Smooth muscle cell (in vitro differentiated cells): ENCODE data around the gene PPAT. TPM values are rescaled to one million over a fixed set of nuclear protein-coding genes. Genes with fewer than 3 reads are reported as not detected.

ENCODE experiments used
- DNase-seq: peaks from one replicate; lab custom pipeline; 2025; ENCODE audit not compliant: unreplicated experiment; lab: John Stamatoyannopoulos, UW
- H2AFZ ChIP-seq: fragments of 200-600 bp; sonication (generic); 2 replicates; pipeline ENCODE4 v1.6.0; 2016; ENCODE audit warnings: antibody characterized with exemption, low read depth, mild to moderate bottlenecking
- H3F3A ChIP-seq: fragments of 200-600 bp; sonication (generic); 2 replicates; pipeline ENCODE4 v1.6.0; 2017; ENCODE audit warnings: antibody characterized with exemption, low read depth
- H3K27ac ChIP-seq: fragments of 200-600 bp; sonication (generic); 2 replicates; pipeline ENCODE4 v1.5.1; 2016; ENCODE audit warnings: low read depth, mild to moderate bottlenecking
- H3K27me3 ChIP-seq: fragments of 200-600 bp; sonication (generic); 2 replicates; pipeline ENCODE4 v1.6.1; 2016; ENCODE audit warnings: low read depth, mild to moderate bottlenecking
- H3K36me3 ChIP-seq: fragments of 200-600 bp; sonication (generic); 2 replicates; pipeline ENCODE4 v1.5.1; 2016; ENCODE audit warnings: low read depth
- H3K4me1 ChIP-seq: fragments of 200-600 bp; sonication (generic); 2 replicates; pipeline ENCODE4 v1.5.1; 2016; ENCODE audit warnings: low read depth
- H3K4me2 ChIP-seq: fragments of 200-600 bp; sonication (generic); 2 replicates; pipeline ENCODE4 v1.6.0; 2016; ENCODE audit warnings: mild to moderate bottlenecking
- H3K4me3 ChIP-seq: fragments of 200-600 bp; sonication (generic); 2 replicates; pipeline ENCODE4 v1.5.1; 2016; ENCODE audit warnings: mild to moderate bottlenecking
- H3K79me2 ChIP-seq: fragments of 200-600 bp; sonication (generic); 2 replicates; pipeline ENCODE4 v1.6.0; 2016; ENCODE audit warnings: low read depth, mild to moderate bottlenecking
- H3K9ac ChIP-seq: fragments of 200-600 bp; sonication (generic); 2 replicates; pipeline ENCODE4 v1.6.0; 2016; ENCODE audit warnings: low read depth
- H3K9me3 ChIP-seq: fragments of 200-600 bp; sonication (generic); replicated peaks from 2 replicates; pipeline ENCODE4 v1.5.1; 2016; ENCODE audit warnings: low read depth
- H4K20me1 ChIP-seq: fragments of 200-600 bp; sonication (generic); 2 replicates; pipeline ENCODE4 v1.6.0; 2016; ENCODE audit warnings: low read depth
- WGBS: methylation state at CpG from one replicate; pipeline ENCODE4 v1.1.7; 2016; ENCODE audit warnings: low lambda C conversion rate; 5-methylcytosine and 5-hydroxymethylcytosine counted together
- polyA plus RNA-seq: library from polyadenylated mRNA; unstranded; fragments of >200 nt; fragmentation: Nextera tagmentation; extraction: Ambion mirVana; gene quantifications from 2 replicates; pipeline ENCODE4 v1.2.1, GENCODE V29; 2016
- total RNA-seq: library from RNA; depleted of rRNA; stranded (reverse); fragments of >200 nt; gene quantifications from 2 replicates; pipeline ENCODE4 v1.2.3, GENCODE V29; 2014
- TF ChIP-seq, protein P1 (sequence below): fragments of 200-600 bp; sonication (generic); IDR thresholded peaks from 2 replicates; pipeline ENCODE4 v1.5.1; 2017; ENCODE audit warnings: borderline replicate concordance, mild to moderate bottlenecking, antibody characterized with exemption; ENCODE audit not compliant: insufficient read depth, poor library complexity, severe bottlenecking

The PPAT gene
- total and polyA plus RNA-seq, 2 experiments from 2014 or later: 11.6 to 26.8 TPM

DNA sequence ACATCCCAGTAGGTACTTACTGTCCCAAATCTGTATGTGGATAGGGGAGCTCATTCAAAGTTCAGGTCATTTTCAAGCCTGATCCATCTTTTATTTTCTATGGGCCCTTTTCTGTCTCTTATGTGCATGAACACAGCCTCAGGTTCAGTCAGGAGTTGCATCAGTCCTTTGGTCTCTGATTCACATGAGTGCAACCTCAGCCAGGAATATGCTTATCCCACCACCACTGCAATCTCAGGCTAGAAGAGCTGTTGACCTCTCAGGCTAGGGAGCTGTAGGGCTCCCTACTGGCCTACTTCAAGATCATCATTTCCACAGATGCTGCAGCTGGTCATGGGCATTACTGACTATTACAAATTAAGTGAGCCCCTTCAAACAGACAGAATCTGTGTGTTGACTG, 75.3 kb downstream of the PPAT start:
- Histone ChIP-seq H2AFZ (no peak overlapping the region), H3K27me3 (no peaks in the 10 kb centered on the region), H3K36me3 (no peaks in the 10 kb centered on the region), H3K4me3 (no peak overlapping the region), H3K4me2 (no peak overlapping the region), H3K9me3 (no peaks in the 10 kb centered on the region), H3K27ac (no peak overlapping the region), H3K9ac (no peak overlapping the region), H3K79me2 (no peaks in the 10 kb centered on the region), H3F3A (no peaks in the 10 kb centered on the region), H3K4me1 (no peaks in the 10 kb centered on the region), H4K20me1 (no peaks in the 10 kb centered on the region)
- DNase-seq: no peak
- TF ChIP-seq, protein P1, sequence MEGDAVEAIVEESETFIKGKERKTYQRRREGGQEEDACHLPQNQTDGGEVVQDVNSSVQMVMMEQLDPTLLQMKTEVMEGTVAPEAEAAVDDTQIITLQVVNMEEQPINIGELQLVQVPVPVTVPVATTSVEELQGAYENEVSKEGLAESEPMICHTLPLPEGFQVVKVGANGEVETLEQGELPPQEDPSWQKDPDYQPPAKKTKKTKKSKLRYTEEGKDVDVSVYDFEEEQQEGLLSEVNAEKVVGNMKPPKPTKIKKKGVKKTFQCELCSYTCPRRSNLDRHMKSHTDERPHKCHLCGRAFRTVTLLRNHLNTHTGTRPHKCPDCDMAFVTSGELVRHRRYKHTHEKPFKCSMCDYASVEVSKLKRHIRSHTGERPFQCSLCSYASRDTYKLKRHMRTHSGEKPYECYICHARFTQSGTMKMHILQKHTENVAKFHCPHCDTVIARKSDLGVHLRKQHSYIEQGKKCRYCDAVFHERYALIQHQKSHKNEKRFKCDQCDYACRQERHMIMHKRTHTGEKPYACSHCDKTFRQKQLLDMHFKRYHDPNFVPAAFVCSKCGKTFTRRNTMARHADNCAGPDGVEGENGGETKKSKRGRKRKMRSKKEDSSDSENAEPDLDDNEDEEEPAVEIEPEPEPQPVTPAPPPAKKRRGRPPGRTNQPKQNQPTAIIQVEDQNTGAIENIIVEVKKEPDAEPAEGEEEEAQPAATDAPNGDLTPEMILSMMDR: no peak

DNA sequence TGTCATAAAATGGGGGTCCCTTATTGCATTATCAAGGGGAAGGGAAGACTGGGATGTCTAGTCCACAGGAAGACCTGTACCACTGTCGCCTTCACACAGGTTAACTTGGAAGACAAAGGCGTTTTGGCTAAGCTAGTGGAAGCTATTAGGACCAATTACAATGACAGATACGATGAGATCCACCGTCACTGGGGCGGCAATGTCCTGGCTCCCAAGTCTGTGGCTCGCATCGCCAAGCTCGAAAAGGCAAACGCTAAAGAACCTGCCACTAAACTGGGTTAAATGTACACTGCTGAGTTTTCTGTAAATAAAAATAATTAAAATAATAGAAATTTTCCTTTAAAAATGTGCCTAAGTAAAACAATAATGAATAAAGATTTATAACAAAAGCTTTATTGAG, 78.8 kb downstream of the PPAT start:
- Histone ChIP-seq H3K9me3 (no peaks in the 10 kb centered on the region), H3K79me2 (no peaks in the 10 kb centered on the region), H3F3A (no peaks in the 10 kb centered on the region), H3K27me3 (no peaks in the 10 kb centered on the region), H4K20me1 (no peaks in the 10 kb centered on the region), H2AFZ (no peak overlapping the region), H3K36me3 (peaks cover 6% of the 10 kb centered on the region), H3K4me2 (no peak overlapping the region), H3K27ac (no peak overlapping the region), H3K9ac (no peak overlapping the region), H3K4me1 (no peaks in the 10 kb centered on the region), H3K4me3 (no peak overlapping the region)
- DNase-seq: no peak
- TF ChIP-seq, protein P1: no peak
- WGBS: 98% methylated on average over 9 of the region's 9 CpGs

DNA sequence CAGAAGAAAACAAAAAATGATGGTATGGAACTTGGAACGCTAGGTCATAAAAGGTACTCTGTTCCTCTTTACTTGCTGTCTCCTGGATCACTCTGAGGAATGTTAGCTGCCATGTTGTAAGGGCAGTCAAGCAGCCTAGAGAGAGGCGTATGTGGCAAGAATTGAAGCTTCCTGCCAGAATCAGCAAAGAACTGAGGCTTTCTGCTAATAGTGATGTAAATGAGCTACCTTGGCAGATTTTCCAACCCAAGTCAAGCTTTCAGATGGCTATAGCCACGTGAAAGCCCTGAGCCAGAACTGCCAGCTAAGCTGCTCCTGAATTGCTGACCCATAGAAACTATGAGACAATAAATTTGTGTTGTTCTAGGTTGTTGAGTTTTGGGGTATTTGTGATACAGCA, 86.8 kb downstream of the PPAT start:
- H3K4me1 ChIP-seq: no peaks in the 10 kb centered on the region
- H4K20me1 ChIP-seq: no peaks in the 10 kb centered on the region
- H2AFZ ChIP-seq: no peak overlapping the region
- H3K27me3 ChIP-seq: no peaks in the 10 kb centered on the region
- no peaks in the 10 kb centered on the region for H3K9me3 ChIP-seq
- peaks cover 6% of the 10 kb centered on the region for H3K36me3 ChIP-seq
- TF ChIP-seq, protein P1: no peak
- no peaks in the 10 kb centered on the region for H3F3A ChIP-seq
- H3K4me2 ChIP-seq: no peak overlapping the region
- WGBS: 90% methylated on average over 3 of the region's 3 CpGs
- no peak overlapping the region for H3K4me3 ChIP-seq
- no peak overlapping the region for H3K9ac ChIP-seq
- H3K79me2 ChIP-seq: no peaks in the 10 kb centered on the region
- DNase-seq: no peak
- no peak overlapping the region for H3K27ac ChIP-seq

DNA sequence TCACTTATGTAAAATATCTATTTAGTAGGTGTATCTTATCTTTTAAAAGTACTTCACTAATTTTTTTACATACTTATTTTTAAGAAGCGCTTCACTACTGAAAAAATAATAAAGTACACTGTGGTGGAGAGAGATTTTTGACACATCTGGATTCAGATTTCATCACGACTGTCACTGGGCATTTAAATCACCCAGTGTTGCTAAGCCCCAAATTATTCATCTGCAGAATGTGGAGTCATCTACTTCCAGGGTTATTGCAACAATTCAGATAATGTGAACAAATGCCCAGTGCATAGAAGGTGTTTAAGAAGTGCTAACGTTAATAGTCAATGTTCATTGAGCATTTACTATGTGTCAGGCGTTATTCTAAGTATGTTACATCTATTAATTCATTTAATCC, 90.0 kb downstream of the PPAT start:
- H3K27me3 ChIP-seq: no peaks in the 10 kb centered on the region
- H3K27ac ChIP-seq: no peak overlapping the region
- H3K4me2 ChIP-seq: no peak overlapping the region
- 95% methylated on average over 4 of the region's 4 CpGs for WGBS
- no peaks in the 10 kb centered on the region for H3K4me1 ChIP-seq
- H2AFZ ChIP-seq: no peak overlapping the region
- no peaks in the 10 kb centered on the region for H4K20me1 ChIP-seq
- no peaks in the 10 kb centered on the region for H3K79me2 ChIP-seq
- no peaks in the 10 kb centered on the region for H3K9me3 ChIP-seq
- DNase-seq: no peak
- H3F3A ChIP-seq: no peaks in the 10 kb centered on the region
- H3K9ac ChIP-seq: no peak overlapping the region
- no peaks in the 10 kb centered on the region for H3K36me3 ChIP-seq
- TF ChIP-seq, protein P1: no peak
- H3K4me3 ChIP-seq: no peak overlapping the region
